Heart right ventricle (tissue), 16 donors: ENCODE data around the gene TBL2. TPM values are rescaled to one million over a fixed set of nuclear protein-coding genes. Genes with fewer than 3 reads are reported as not detected.
A peak's percentile ranks its signal among the peaks of the same experiment; 100 is the strongest.
"Not testable (repeated sequence)": the region's sequence is repeated elsewhere in the genome, so short reads cannot be mapped to it uniquely, and the experiment has no call there.

ENCODE experiments used
- ATAC-seq, 8 donors: fragments of 200-7000 bp; cut with Tn5 transposase; one replicate each; pipeline ENCODE4 v1.9.1; 2020; ENCODE audit warnings: mild to moderate bottlenecking in 8 of 8, moderate library complexity in 8 of 8, moderate number of reproducible peaks in 1 of 8
- DNase-seq, 2 donors: peaks; one replicate each; pipeline ENCODE4 v3.0.0-alpha.2; 2020
- H3K27ac ChIP-seq, 10 donors: fragments of 200-600 bp; sonication (generic) in 2 of 10; one replicate each; pipeline versions ENCODE4 v1.5.0 to v1.8.0; 2020 to 2022; ENCODE audit warnings: mild to moderate bottlenecking in 3 of 10
- H3K27me3 ChIP-seq, 7 donors: fragments of 200-600 bp; one replicate each; pipeline ENCODE4 v1.8.0; 2021 to 2022; ENCODE audit warnings: mild to moderate bottlenecking in 2 of 7
- H3K36me3 ChIP-seq, 9 donors: fragments of 200-600 bp; sonication (generic) in 1 of 9; one replicate each; pipeline versions ENCODE4 v1.5.0 to v1.8.0; 2020 to 2022; ENCODE audit warnings: mild to moderate bottlenecking in 2 of 9
- H3K4me1 ChIP-seq, 9 donors: fragments of 200-600 bp; sonication (generic) in 1 of 9; one replicate each; pipeline versions ENCODE4 v1.5.0 to v1.8.0; 2020 to 2022; ENCODE audit warnings: mild to moderate bottlenecking in 4 of 9
- H3K4me3 ChIP-seq, 10 donors: fragments of 200-600 bp; sonication (generic) in 2 of 10; one replicate each; pipeline versions ENCODE4 v1.5.0 to v1.8.0; 2020 to 2022; ENCODE audit warnings: mild to moderate bottlenecking in 7 of 10, moderate library complexity in 2 of 10
- H3K9me3 ChIP-seq, 11 donors: fragments of 200-600 bp in 10 of 11; sonication (generic) in 2 of 11; one replicate each; pipeline versions ENCODE4 v1.5.0 to v1.8.0; 2013 to 2022; ENCODE audit warnings: mild to moderate bottlenecking in 2 of 11, control low read depth in 1 of 11, moderate library complexity in 1 of 11
- WGBS, 2 donors: extraction: QIAGEN DNeasy Blood & Tissue Kit; methylation state at CpG; one replicate each; pipeline ENCODE4 v1.1.7; 2013; ENCODE audit warnings: inconsistent platforms in 1 of 2; 5-methylcytosine and 5-hydroxymethylcytosine counted together
- intact Hi-C, 10 donors: fragments of 100-400 bp; cut with DNase I; formaldehyde crosslinking; loops; one replicate each; pipeline versions ENCODE4 v1.11.1 to v1.14.2; 2022
- polyA plus RNA-seq, 2 donors: library from polyadenylated mRNA; stranded (reverse); fragments of 200-250 nt; gene quantifications; one replicate each; pipeline ENCODE4 v1.2.3, GENCODE V29; 2013
- total RNA-seq, 10 donors: library from RNA; stranded (reverse); fragmentation: NEBNext Ultra II Directional in 3 of 10; extraction: Animal tissue kit (Norgen Biotek cat#: 25700) in 3 of 10; gene quantifications; one replicate each; pipeline versions ENCODE4 v1.2.1 to v1.2.4, GENCODE V29; 2021 to 2023
- TF ChIP-seq, protein P1 (sequence below), 9 donors: fragments of 200-600 bp; sonication (generic) in 2 of 9; IDR thresholded peaks; one replicate each; pipeline versions ENCODE4 v1.5.0 to v1.8.0; 2021 to 2022; ENCODE audit warnings: antibody characterized with exemption in 9 of 9, mild to moderate bottlenecking in 5 of 9, moderate library complexity in 1 of 9
- donor health status: Arrhythmogenic right ventricular cardiomyopathy.
- donor health status: ischemic (EF 13 %, LVEDD 7.1; RV severe dilation, severe dysfunction).
- donor health status: healthy with polysubstance abuse.
- donor health status: DM: no; HTN: yes; CAD: no.
- donor health status: DM: no; HTN: no; CAD: no.
- donor health status: ischemic (EF 25% LVEDD 6.9; RV normal size, moderate dysfunction).
- donor health status: ischemic (EF 25% LVEDD 5.7; RV mildly dilated, moderate dysfunction).
- donor health status: healthy.
- donor health status: DM: yes; HTN: yes; CAD: no.
- donor health status: Ischemic cardiomyopathy.
- donor health status: ischemic (EF 35%, LVEDD 5.7; RV mildly dilated, moderate dysfunction).
- donor health status: nonischemic (EF 11% LVEDD 7.7; RV severe dilation, severe dysfunction).
- donor health status: DM: yes; HTN: yes; CAD: no.
- donor health status: PGD.
- donor health status: ischemic (EF 29% LVEDD 5.4; RV normal size, mild dysfunction).
- donor health status: nonischemic (EF 23%, LVEDD 6.1; RV moderate dilation, normal function).

The TBL2 gene
- total and polyA plus RNA-seq, 12 donors = 6.9 to 22.1 (median 10.4) TPM

DNA sequence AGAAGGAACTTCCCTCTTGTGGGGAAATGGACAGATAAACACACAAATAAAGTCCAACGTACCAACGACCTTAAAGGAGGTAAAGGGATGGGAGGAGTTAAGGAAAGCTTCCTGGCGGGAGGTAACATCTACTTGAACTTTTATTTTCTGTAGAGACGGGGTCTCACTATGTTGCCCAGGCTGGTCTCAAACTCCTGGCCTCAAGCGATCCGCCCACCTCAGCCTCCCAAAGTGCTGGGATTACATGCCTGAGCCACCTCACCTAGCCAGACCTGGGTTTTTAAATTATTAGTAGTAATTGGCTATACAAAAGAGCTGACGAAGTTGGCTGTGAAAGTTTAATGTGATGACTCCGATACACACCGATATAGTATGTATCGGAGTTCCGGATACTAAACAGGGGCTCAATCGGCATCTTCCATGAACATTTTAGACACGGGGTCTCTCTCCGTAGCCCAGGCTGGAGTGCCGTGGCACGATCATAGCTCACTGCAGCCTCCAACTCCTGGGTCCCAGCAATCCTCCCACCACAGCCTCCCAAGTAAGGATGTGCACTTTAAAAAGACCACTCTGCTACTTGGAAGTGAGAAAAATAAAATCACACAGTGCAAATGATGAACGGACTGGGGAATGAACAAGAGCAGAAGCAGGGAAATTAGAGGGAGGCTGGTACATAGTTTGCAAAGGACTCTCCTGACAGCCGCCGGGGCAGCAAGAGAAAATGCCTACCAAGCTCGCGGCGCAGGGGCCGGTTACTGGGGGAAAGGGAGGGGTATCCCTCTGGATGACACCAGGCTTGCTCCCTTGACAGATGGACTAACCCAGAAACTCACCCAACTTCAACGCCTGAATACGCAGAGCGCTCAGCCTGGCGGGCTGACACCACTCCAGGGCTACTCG, 21.9 kb downstream of the TBL2 start:
- peak in 2 of 8 donors; percentile 2 to 5 for ATAC-seq
- no peaks in the 10 kb centered on the region for H3K9me3 ChIP-seq
- intact Hi-C loops = loop anchor here in 7 of 10 donors (1.0 to 5.0 kb wide), 4 partner anchors 22 to 34 kb away; partner anchors contain the start of genes BAZ1B (in 7 of the 7) and TBL2 (in 1 of the 7)

GRCh38 chr7:73555411-73555982, 22.9 kb downstream of the TBL2 start:
- 50 to 53% methylated on average over 6 of the region's 6 CpGs for WGBS, 2 donors
- no peaks in the 10 kb centered on the region for H3K27me3 ChIP-seq
- H3K27ac ChIP-seq = peak overlapping the region in 5 of 10 donors; percentile 9 to 100 (median 99)
- no peaks in the 10 kb centered on the region for H3K9me3 ChIP-seq
- H3K36me3 ChIP-seq = peaks cover 0 to 46% (median 22%) of the 10 kb centered on the region in 9 donors
- no peak for DNase-seq
- peaks cover 3 to 39% (median 30%) of the 10 kb centered on the region in 9 donors for H3K4me1 ChIP-seq
- H3K4me3 ChIP-seq = peak overlapping the region in 4 of 10 donors; percentile 68 to 86 (median 78)
- no peak for ATAC-seq
- intact Hi-C loops = loop anchor here in 1 of 10 donors (5.0 kb wide), 1 partner anchor 33 kb away; the partner anchor contains the start of gene BAZ1B
- TF ChIP-seq, protein P1, sequence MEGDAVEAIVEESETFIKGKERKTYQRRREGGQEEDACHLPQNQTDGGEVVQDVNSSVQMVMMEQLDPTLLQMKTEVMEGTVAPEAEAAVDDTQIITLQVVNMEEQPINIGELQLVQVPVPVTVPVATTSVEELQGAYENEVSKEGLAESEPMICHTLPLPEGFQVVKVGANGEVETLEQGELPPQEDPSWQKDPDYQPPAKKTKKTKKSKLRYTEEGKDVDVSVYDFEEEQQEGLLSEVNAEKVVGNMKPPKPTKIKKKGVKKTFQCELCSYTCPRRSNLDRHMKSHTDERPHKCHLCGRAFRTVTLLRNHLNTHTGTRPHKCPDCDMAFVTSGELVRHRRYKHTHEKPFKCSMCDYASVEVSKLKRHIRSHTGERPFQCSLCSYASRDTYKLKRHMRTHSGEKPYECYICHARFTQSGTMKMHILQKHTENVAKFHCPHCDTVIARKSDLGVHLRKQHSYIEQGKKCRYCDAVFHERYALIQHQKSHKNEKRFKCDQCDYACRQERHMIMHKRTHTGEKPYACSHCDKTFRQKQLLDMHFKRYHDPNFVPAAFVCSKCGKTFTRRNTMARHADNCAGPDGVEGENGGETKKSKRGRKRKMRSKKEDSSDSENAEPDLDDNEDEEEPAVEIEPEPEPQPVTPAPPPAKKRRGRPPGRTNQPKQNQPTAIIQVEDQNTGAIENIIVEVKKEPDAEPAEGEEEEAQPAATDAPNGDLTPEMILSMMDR (IDR thresholded peaks at IDR 0.05) = no peak

More for the DNA sequence above, 21.9 kb downstream of the TBL2 start:
- DNase-seq = no peak
- Histone ChIP-seq H3K4me1 (peaks cover 3 to 39% (median 30%) of the 10 kb centered on the region in 9 donors), H3K27ac (peak overlapping the region; percentile 23 to 100 (median 99)), H3K4me3 (peak overlapping the region; percentile 52 to 86 (median 76)), H3K27me3 (no peaks in the 10 kb centered on the region), H3K36me3 (peaks cover 0 to 38% (median 16%) of the 10 kb centered on the region in 9 donors)
- WGBS, 2 donors = 16 to 19% methylated on average over 28 of the region's 28 CpGs
- TF ChIP-seq, protein P1 (IDR thresholded peaks at IDR 0.05) = no peak

DNA sequence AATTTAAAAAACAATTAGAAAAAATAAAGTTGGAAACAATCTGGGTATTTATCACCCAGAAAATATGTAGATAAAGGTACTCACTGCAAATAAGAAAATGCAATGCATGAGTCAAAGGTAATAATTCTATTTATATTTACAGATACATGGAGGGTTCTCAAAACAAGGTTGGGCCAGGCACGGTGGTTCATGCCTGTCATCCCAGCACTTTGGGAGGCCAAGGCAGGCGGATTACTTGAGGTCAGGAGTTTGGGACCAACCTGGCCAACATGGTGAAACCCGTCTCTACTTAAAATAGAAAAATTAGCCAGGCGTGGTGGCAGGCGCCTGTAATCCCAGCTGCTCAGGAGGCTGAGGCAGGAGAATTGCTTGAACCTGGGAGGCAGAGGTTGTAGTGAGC, 28.3 kb downstream of the TBL2 start:
- H3K4me1 ChIP-seq = peaks cover 0 to 46% (median 26%) of the 10 kb centered on the region in 9 donors
- H3K27me3 ChIP-seq, DNase-seq, H3K9me3 ChIP-seq, H3K4me3 ChIP-seq, ATAC-seq, intact Hi-C loops: not testable (repeated sequence)
- 78 to 79% methylated on average over 5 of the region's 5 CpGs for WGBS, 2 donors
- H3K27ac ChIP-seq = peak overlapping the region in 2 of 10 donors; percentile 54 to 69
- peaks cover 0 to 95% (median 26%) of the 10 kb centered on the region in 9 donors for H3K36me3 ChIP-seq

- DNase-seq (no peak), ATAC-seq (peak in 4 of 8 donors; percentile 48 to 61 (median 52))
- TF ChIP-seq, protein P1 (IDR thresholded peaks at IDR 0.05) = no peak
- Histone ChIP-seq H3K27me3 (no peaks in the 10 kb centered on the region), H3K9me3 (no peaks in the 10 kb centered on the region), H3K4me1 (peaks cover 0 to 37% (median 20%) of the 10 kb centered on the region in 9 donors), H3K36me3 (peaks cover 0 to 91% (median 25%) of the 10 kb centered on the region in 9 donors), H3K4me3 (no peak overlapping the region), H3K27ac (peak overlapping the region in 6 of 10 donors; percentile 11 to 69 (median 36))
- intact Hi-C loops = no loop called here
- WGBS, 2 donors = 76 to 78% methylated on average over 4 of the region's 4 CpGs
Observed at GRCh38 chr7:73549176-73549575, 29.2 kb downstream of the TBL2 start.
